Left colon (tissue), 2 donors: Measurements from ENCODE around the gene LDB2. TPM values are rescaled to one million over a fixed set of nuclear protein-coding genes. Genes with fewer than 3 reads are reported as not detected.
"Not testable (repeated sequence)": the region's sequence is repeated elsewhere in the genome, so short reads cannot be mapped to it uniquely, and the experiment has no call there.

Source experiments
- ATAC-seq: fragments of 200-7000 bp; cut with Tn5 transposase; one replicate; pipeline ENCODE4 v1.9.1; 2020; ENCODE audit warnings: mild to moderate bottlenecking, moderate library complexity
- DNase-seq, 2 donors: peaks; one replicate each; pipeline ENCODE4 v3.0.0-alpha.2; 2020
- intact Hi-C, 2 donors: fragments of 100-400 bp; cut with DNase I in 1 of 2; cut with micrococcal nuclease in 1 of 2; formaldehyde crosslinking; loops; one replicate each; pipeline versions ENCODE4 v1.11.2 to v1.14.0; 2022; cut with DNase I, micrococcal nuclease
- long read RNA-seq: library from polyadenylated mRNA; unstranded; transcript quantifications from one replicate; pipeline ENCODE4 v2.0.0, GENCODE V29; 2021
- total RNA-seq, 2 donors: library from RNA; stranded (reverse); fragmentation: NEBNext Ultra II Directional; extraction: Animal tissue kit (Norgen Biotek cat#: 25700); gene quantifications; one replicate each; pipeline ENCODE4 v1.2.1, GENCODE V29; 2021
- donor health status: DM: no; HTN: no; CAD: no.
- donor health status: DM: yes; HTN: yes; CAD: no.

The LDB2 gene
- 1 to 10 TPM; 3.1 to 6.9 TPM for total RNA-seq
- long read RNA-seq, partial matches to known transcripts: 0 of 5 reads
- long read RNA-seq, other reads (novel, unspliced or antisense): 2 of 5 reads

- ATAC-seq: peak; percentile 18
- intact Hi-C loops: no loop called here
Measured at GRCh38 chr4:16897991-16898827, at the start of gene LDB2. Gene LDB2 (minus strand): TSS chr4:16898645.

GRCh38 chr4:16942491-16942890 is 44.0 kb upstream of the LDB2 start:
- no peak for DNase-seq
- intact Hi-C loops: no loop called here
- ATAC-seq: no peak

More at GRCh38 chr4:16897991-16898827, at the start of gene LDB2:
- peak; percentile 23 to 42 for DNase-seq

GRCh38 chr4:16939178-16939577 is 40.7 kb upstream of the LDB2 start:
- intact Hi-C loops: no loop called here
- no peak for DNase-seq
- ATAC-seq: no peak

GRCh38 chr4:16938512-16939040 is 40.1 kb upstream of the LDB2 start:
- no peak for ATAC-seq

GRCh38 chr4:16931339-16932305 is 33.2 kb upstream of the LDB2 start:
- intact Hi-C loops: no loop called here
- ATAC-seq (no peak), DNase-seq (no peak)

More at GRCh38 chr4:16938512-16939040, 40.1 kb upstream of the LDB2 start:
- intact Hi-C loops: no loop called here
- DNase-seq: no peak

- intact Hi-C loops: no loop called here
- ATAC-seq (no peak), DNase-seq (no peak)
Measured at GRCh38 chr4:16926214-16926613, 27.8 kb upstream of the LDB2 start.

GRCh38 chr4:16918716-16919115 is 20.3 kb upstream of the LDB2 start:
- intact Hi-C loops: loop anchor here in 1 of 2 donors (10.0 kb wide), 1 partner anchor 406 kb away; no protein-coding TSS in a partner anchor
- not testable (repeated sequence) for DNase-seq, ATAC-seq

- DNase-seq (peak in 1 of 2 donors; percentile 30), ATAC-seq (peak; percentile 37)
- intact Hi-C loops: loop anchor here in 1 of 2 donors (10.0 kb wide), 1 partner anchor 408 kb away; no protein-coding TSS in a partner anchor
Measured at GRCh38 chr4:16916719-16917337, 18.4 kb upstream of the LDB2 start.

GRCh38 chr4:16916031-16916430 is 17.6 kb upstream of the LDB2 start:
- intact Hi-C loops: loop anchor here in 1 of 2 donors (10.0 kb wide), 1 partner anchor 409 kb away; no protein-coding TSS in a partner anchor
- ATAC-seq (no peak), DNase-seq (no peak)

GRCh38 chr4:16914208-16914607 is 15.8 kb upstream of the LDB2 start:
- intact Hi-C loops: loop anchor here in 1 of 2 donors (10.0 kb wide), 1 partner anchor 411 kb away; no protein-coding TSS in a partner anchor
- ATAC-seq (no peak), DNase-seq (no peak)

GRCh38 chr4:16912896-16913295 is 14.5 kb upstream of the LDB2 start:
- ATAC-seq: no peak
- intact Hi-C loops: loop anchor here in 1 of 2 donors (10.0 kb wide), 1 partner anchor 412 kb away; no protein-coding TSS in a partner anchor
- DNase-seq: no peak

- no peak for ATAC-seq
- DNase-seq: no peak
- intact Hi-C loops: no loop called here
Measured at GRCh38 chr4:16909281-16909680, 10.8 kb upstream of the LDB2 start.

GRCh38 chr4:16908377-16909021 is 10.1 kb upstream of the LDB2 start:
- no peak for DNase-seq
- intact Hi-C loops: no loop called here
- no peak for ATAC-seq

- intact Hi-C loops: no loop called here
- ATAC-seq (no peak), DNase-seq (no peak)
Measured at GRCh38 chr4:16900325-16900724, 1.9 kb upstream of the LDB2 start.

- DNase-seq (no peak), ATAC-seq (no peak)
- intact Hi-C loops: no loop called here
Measured at GRCh38 chr4:16896881-16897750, 1.3 kb downstream of the LDB2 start.

GRCh38 chr4:16894406-16894805 is 4.0 kb downstream of the LDB2 start:
- no peak for ATAC-seq
- no peak for DNase-seq
- intact Hi-C loops: no loop called here

- DNase-seq: no peak
- intact Hi-C loops: no loop called here
- ATAC-seq: no peak
Measured at GRCh38 chr4:16893141-16893651, 5.2 kb downstream of the LDB2 start.
